ENCODE data around the gene C6orf120.

DNA sequence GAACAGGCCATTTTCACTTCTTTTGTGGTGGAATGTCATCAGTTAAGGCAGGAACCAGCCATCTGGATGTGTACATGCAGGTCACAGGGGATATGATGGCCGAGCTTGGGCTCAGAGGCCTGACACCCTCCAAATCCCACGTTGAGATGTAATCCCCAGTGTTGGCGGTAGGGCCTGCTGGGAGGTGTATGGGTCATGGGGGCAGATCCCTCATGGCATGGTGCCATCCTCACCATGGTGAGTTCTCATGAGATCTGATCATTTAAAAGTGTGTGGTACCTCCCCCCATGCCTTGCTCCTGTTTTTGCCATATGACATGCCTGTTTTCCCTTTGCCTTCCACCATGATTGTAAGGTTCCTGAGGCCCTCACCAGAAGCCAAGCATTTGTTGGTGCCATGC, 26.9 kb upstream of the C6orf120 start:
- TF ChIP-seq EP300 (IDR thresholded peaks at IDR 0.05) (no peak), POLR2AphosphoS5 (IDR thresholded peaks at IDR 0.05) (no peak)
- TF ChIP-seq, protein P1, sequence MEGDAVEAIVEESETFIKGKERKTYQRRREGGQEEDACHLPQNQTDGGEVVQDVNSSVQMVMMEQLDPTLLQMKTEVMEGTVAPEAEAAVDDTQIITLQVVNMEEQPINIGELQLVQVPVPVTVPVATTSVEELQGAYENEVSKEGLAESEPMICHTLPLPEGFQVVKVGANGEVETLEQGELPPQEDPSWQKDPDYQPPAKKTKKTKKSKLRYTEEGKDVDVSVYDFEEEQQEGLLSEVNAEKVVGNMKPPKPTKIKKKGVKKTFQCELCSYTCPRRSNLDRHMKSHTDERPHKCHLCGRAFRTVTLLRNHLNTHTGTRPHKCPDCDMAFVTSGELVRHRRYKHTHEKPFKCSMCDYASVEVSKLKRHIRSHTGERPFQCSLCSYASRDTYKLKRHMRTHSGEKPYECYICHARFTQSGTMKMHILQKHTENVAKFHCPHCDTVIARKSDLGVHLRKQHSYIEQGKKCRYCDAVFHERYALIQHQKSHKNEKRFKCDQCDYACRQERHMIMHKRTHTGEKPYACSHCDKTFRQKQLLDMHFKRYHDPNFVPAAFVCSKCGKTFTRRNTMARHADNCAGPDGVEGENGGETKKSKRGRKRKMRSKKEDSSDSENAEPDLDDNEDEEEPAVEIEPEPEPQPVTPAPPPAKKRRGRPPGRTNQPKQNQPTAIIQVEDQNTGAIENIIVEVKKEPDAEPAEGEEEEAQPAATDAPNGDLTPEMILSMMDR (IDR thresholded peaks at IDR 0.05) = no peak
